ENCODE data around the gene ZEB1.
"Not testable (repeated sequence)": the region's sequence is repeated elsewhere in the genome, so short reads cannot be mapped to it uniquely, and the experiment has no call there.

The ZEB1 gene

DNA sequence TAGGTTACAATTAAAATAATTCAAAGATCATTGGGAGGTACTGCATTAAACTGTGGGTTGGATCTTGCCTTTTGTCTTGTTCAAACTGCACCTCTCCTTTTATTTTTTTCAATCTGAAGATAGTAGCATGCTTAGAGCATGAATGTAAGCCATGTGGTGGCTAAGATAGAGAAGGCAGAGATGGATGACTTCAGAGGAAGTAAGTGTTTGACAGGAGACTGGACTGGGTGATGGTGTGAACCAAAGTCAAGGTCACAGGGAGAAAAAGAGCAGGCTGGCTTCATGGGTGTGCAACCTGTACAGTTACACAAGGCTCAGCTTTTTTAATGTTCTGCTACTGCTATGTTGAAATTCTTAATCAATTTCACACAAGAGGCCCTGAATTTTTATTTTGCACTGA is 85.6 kb downstream of the ZEB1 start:
- no peak for TF ChIP-seq POLR2A (IDR thresholded peaks at IDR 0.05; ENCODE audit: extremely low read depth, insufficient read length)
- no peak for TF ChIP-seq MYC (IDR thresholded peaks at IDR 0.05; ENCODE audit: low read depth, low read length)
- TF ChIP-seq, protein P1, sequence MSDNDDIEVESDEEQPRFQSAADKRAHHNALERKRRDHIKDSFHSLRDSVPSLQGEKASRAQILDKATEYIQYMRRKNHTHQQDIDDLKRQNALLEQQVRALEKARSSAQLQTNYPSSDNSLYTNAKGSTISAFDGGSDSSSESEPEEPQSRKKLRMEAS (IDR thresholded peaks at IDR 0.05; ENCODE audit: low read depth, low read length): no peak
- TF ChIP-seq, protein P2, sequence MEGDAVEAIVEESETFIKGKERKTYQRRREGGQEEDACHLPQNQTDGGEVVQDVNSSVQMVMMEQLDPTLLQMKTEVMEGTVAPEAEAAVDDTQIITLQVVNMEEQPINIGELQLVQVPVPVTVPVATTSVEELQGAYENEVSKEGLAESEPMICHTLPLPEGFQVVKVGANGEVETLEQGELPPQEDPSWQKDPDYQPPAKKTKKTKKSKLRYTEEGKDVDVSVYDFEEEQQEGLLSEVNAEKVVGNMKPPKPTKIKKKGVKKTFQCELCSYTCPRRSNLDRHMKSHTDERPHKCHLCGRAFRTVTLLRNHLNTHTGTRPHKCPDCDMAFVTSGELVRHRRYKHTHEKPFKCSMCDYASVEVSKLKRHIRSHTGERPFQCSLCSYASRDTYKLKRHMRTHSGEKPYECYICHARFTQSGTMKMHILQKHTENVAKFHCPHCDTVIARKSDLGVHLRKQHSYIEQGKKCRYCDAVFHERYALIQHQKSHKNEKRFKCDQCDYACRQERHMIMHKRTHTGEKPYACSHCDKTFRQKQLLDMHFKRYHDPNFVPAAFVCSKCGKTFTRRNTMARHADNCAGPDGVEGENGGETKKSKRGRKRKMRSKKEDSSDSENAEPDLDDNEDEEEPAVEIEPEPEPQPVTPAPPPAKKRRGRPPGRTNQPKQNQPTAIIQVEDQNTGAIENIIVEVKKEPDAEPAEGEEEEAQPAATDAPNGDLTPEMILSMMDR (IDR thresholded peaks at IDR 0.05; ENCODE audit: low read depth, low read length): no peak
- peak; percentile 26 for DNase-seq (ENCODE audit: low read depth)
- H3K4me3 ChIP-seq (ENCODE audit: low read depth, low read length): no peak overlapping the region

DNA sequence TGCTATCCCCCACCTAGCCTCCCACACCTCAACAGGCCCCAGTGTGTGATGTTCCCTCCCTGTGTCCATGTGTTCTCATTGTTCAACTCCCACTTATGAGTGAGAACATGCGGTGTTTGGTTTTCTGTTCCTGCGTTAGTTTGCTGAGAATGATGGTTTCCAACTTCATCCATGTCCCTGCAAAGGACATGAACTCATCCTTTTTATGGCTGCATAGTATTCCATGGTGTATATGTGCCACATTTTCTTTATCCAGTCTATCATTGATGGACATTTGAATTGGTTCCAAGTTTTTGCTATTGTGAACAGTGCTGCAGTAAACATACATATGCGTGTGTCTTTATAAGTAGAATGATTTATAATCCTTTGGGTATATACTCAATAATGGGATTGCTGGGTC is 86.8 kb downstream of the ZEB1 start:
- not testable (repeated sequence) for DNase-seq (ENCODE audit: low read depth); H3K4me3 ChIP-seq (ENCODE audit: low read depth, low read length)

DNA sequence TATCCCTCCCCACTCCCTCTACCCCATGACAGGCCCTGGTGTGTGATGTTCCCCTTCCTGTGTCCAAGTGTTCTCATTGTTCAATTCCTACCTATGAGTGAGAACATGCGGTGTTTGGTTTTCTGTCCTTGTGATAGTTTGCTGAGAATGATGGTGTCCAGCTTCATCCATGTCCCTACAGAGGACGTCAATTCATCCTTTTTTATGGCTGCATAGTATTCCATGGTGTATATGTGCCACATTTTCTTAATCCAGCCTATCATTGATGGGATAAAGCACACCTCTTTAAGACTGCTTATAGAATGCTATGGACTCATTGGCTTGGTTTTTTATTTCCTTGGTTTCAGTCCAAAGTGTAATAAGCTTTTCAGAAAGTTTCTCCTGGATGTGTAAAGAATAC is 93.4 kb downstream of the ZEB1 start:
- DNase-seq (ENCODE audit: low read depth): not testable (repeated sequence)

DNA sequence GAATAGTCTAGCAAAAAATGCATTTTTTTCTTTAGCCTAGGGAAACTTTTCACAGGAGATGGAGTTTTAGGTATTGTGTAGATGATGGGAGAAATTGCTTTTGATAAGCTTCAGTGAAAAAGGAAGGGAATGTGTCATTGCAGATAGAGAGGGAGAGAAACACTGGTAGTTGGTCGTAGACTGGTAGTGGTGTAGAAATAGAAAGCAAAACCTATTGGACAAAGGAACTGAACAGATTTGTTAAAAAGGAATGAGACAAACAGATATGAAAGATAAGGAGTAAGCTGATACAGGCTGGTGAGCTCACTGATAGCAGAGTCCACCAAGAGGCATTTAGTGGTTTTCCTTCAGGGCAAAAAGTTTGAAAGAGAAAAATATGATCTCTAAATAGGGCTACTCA is 94.3 kb downstream of the ZEB1 start:
- no peak for DNase-seq (ENCODE audit: low read depth)
- no peak overlapping the region for H3K4me3 ChIP-seq (ENCODE audit: low read depth, low read length)
- TF ChIP-seq, protein P1 (IDR thresholded peaks at IDR 0.05; ENCODE audit: low read depth, low read length): no peak
- TF ChIP-seq, protein P2 (IDR thresholded peaks at IDR 0.05; ENCODE audit: low read depth, low read length): no peak
- TF ChIP-seq POLR2A (IDR thresholded peaks at IDR 0.05; ENCODE audit: extremely low read depth, insufficient read length): no peak

More for the DNA sequence above, 93.4 kb downstream of the ZEB1 start:
- H3K4me3 ChIP-seq (ENCODE audit: low read depth, low read length): not testable (repeated sequence)

DNA sequence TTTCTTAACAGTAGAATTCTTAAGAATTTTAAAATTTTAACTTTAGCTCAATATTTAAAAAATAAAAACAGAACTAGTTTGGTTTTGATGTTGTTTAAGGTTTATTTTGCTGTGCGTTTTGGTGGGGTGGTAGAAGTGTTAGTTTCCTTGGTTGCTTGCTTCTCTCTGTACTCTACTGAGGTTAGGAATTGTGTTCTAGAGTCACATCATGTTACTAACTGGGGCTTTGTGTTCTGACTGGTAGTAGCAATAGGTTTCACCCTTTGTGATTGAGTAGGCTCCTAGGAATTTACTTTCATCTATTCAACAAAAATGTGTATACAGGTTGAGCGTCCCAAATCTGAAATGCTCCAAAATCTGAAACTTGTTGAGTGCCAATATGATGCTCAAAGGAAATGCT is 99.5 kb downstream of the ZEB1 start:
- H3K4me3 ChIP-seq (ENCODE audit: low read depth, low read length): no peak overlapping the region
- TF ChIP-seq MYC (IDR thresholded peaks at IDR 0.05; ENCODE audit: low read depth, low read length) (no peak), POLR2A (IDR thresholded peaks at IDR 0.05; ENCODE audit: extremely low read depth, insufficient read length) (no peak)
- TF ChIP-seq, protein P2 (IDR thresholded peaks at IDR 0.05; ENCODE audit: low read depth, low read length): no peak
- TF ChIP-seq, protein P1 (IDR thresholded peaks at IDR 0.05; ENCODE audit: low read depth, low read length): no peak
- no peak for DNase-seq (ENCODE audit: low read depth)

DNA sequence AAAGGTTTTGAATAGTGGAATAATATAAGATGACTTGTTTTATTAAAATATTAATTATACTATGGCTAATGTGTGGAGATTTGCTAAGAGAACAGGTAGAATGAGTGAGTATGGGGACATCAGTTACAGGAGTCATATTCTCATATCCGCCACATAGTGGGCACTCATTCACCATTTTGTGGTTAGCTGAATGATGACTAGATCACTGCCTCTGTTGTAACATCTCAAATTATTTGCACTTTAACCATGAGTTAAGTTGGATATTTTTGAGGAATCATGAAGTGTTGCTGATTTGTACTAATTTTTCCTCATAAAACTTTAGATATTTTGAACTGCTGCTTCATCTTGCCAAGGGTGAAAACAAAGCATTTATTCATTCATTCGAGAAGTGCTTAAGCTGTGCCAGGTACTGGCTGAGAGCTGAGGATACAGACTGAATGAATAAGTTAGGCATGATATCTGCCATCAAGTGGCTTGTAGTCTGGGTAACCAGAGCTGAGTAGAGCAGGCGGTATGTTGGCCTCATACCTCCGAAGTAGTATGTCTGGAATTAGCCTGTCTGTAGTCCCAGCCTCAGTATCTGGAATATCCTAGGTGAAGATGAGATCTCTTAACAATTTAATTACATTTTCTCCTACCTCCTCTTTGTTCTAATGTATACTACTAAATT is 100.5 kb downstream of the ZEB1 start:
- TF ChIP-seq, protein P1 (IDR thresholded peaks at IDR 0.05; ENCODE audit: low read depth, low read length): no peak
- TF ChIP-seq, protein P2 (IDR thresholded peaks at IDR 0.05; ENCODE audit: low read depth, low read length): no peak
- TF ChIP-seq POLR2A (IDR thresholded peaks at IDR 0.05; ENCODE audit: extremely low read depth, insufficient read length) (no peak), MYC (IDR thresholded peaks at IDR 0.05; ENCODE audit: low read depth, low read length) (no peak)
- peak; percentile 4 for DNase-seq (ENCODE audit: low read depth)
- H3K4me3 ChIP-seq (ENCODE audit: low read depth, low read length): no peak overlapping the region

DNA sequence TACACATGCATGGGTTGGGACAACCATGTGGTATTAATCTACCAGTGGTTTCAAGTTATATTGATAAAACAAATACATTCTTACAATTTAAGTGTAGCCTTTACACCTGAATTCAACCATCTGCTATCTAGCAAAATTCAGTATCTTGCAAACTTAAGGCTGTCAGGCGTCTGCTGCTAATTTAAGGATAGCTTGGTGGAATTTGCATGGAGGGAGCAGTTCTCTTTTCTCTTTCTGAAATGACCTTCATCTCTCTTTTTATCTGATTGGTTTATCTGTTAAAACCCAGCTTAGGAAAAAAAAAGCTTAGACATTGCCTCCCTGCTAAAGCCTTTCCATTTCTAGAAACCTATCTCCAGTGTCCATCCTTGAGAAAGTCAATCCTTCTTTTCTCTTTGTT is 102.3 kb downstream of the ZEB1 start:
- DNase-seq (ENCODE audit: low read depth): no peak
- TF ChIP-seq POLR2A (IDR thresholded peaks at IDR 0.05; ENCODE audit: extremely low read depth, insufficient read length): no peak
- TF ChIP-seq, protein P2 (IDR thresholded peaks at IDR 0.05; ENCODE audit: low read depth, low read length): no peak
- TF ChIP-seq MYC (IDR thresholded peaks at IDR 0.05; ENCODE audit: low read depth, low read length): no peak
- TF ChIP-seq, protein P1 (IDR thresholded peaks at IDR 0.05; ENCODE audit: low read depth, low read length): no peak
- no peak overlapping the region for H3K4me3 ChIP-seq (ENCODE audit: low read depth, low read length)

Measured in NB4 (cell line).